ENCODE data around the gene SSB.
"Not testable (repeated sequence)": the region's sequence is repeated elsewhere in the genome, so short reads cannot be mapped to it uniquely, and the experiment has no call there.

SSB gene

DNA sequence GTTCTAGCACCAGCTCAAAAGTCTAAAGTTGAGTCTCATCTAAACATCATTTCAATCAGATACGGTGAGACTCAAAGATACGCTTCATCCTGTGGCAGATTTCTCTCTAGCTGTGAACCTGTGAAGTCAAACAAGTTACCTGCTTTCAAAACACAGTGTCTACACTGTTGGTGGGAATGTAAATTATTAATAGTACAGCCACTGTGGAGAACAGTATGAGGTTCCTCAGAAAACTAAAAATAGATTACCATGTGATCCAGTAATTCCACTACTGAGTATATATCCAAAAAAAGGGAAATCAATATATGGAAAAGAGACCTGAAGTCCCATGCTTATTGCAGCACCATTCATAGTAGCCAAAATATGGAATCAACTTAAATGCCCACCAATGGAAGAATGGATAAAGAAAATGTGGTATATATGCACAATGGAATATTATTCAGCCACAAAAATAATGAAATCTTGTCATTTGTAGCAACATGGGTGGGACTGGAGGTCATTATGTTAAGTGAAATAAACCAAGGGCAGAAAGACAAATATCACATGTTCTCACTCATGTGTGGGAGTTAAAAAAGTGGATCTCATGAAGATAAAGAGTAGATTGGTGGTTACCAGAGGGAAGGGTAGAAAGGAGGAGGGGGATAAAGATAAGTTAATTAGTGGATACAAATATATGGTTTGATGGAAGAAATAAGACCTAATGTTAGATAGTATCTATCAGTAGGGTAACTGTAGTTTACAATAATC lies 40.2 kb downstream of the SSB start:
- no peak for DNase-seq

DNA sequence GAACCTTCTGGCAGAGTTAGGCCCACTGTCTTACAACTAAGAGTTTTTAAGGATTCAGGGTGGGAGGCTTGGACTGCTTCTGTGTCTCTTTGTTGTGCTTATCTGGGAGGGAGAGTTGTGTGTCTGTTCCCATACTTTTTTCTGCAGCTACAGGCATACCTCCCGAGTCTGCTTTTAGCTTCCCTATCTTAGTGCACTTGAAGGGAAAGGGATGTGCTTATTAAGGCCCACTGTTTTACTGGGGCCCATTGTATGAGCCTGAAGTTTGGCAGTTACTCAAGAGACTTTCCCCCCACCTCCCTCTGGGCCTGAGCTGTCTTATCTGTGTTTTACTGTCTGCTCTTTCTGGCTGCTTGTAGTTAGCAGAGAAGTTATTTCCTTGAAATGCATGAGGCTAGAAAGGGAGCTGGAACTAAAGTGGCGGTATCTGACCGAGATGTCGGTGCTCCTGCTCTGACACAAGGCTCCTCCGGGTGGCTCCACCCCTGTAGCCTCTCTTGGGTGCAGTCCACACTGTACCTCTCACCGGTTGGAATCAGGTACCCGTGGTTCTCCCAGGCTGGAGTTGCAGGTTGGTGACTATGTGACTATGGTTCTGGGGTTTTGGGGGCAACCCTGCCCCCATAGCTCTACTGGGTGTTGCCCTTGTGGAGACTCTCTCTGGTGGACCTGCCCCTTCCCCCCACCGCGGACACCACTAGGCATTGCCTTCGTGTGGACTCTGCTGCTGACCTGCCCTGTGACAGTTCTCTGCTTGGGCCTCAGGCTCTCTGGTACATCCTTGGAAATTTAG lies 41.5 kb downstream of the SSB start:
- no peak for DNase-seq

DNA sequence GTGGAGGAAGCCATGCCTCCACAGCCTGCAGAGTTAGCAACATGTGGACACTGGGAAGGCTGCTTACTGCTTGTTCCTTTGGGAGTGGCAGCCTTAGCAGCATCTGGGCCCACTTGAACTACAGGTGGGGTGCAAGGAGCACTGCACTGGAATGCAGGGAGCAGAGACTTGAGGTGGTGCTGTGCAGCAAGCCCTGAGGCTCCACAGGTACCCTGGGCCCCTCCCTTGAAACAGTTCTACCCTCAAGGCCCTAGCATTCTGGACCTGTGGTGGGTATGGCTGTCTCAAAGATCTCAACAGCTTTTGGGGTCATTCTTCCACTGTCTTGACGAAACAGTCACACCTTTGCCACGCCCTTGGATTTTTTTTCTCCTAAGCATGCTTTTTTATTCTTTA lies 42.1 kb downstream of the SSB start:
- DNase-seq = no peak

DNA sequence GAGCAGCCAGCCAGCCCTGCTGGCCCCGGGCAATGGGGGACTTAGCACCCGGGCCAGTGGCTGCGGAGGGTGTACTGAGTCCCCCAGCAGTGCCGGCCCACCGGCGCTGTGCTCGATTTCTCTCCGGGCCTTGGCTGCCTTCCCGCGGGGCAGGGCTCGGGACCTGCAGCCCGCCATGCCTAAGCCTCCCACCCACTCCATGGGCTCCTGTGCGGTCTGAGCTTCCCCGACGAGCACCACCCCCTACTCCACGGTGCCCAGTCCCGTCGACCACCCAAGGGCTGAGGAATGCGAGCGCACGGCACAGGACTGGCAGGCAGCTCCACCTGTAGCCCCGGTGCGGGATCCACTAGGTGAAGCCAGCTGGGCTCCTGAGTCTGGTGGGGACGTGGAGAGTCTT lies 43.0 kb downstream of the SSB start:
- not testable (repeated sequence) for DNase-seq

DNA sequence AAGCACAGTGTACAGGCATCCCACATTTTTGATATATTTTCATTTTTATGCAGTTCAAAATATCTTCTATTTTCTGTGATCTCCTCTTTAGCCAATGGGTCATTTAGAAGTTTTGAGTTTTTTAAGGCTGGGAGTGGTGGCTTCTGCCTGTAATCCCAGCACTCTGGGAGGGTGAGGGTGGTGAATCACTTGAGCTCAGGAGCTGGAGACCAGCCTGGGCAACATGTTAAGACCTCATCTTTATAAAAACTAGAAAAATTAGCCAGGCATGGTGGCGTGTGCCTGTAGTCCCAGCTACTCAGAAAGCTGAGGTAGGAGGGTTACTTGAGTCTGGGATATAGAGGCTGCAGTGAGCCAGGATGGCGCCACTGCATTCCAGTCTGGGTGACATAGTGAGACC lies 46.3 kb downstream of the SSB start:
- DNase-seq = no peak

DNA sequence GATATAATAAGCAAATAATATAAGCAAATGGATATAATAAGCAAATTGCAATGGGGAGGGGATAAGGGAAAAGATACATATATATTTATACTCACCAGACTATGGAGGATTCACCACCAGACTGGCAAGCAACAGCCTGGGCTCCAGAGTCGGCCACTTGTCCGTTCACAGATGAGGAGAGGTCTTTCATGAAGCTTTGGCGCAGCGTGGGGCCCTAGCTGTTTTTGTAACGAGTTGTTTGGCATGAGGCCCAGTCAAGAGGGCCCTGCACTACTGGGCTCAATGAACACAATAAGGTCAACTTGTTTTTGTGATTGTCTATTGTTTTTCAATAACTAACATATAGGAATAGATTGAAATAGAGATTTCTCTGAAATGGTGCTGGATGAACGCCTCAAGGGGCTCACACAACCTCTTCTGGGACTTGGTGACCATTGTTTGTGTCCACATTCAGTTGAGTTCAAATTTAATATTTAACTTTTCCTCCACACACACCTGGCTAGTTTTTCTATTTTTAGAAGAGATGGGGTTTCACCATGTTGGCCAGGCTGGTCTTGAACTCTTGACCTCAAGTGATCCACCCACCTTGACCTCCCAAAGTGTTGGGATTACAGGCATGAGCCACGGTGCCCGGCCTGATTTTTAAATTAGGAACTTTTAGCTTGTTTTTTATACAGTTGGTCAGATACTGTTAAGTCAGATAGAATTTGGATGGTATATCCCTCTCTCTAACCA lies 50.5 kb downstream of the SSB start:
- DNase-seq = not testable (repeated sequence)

DNA sequence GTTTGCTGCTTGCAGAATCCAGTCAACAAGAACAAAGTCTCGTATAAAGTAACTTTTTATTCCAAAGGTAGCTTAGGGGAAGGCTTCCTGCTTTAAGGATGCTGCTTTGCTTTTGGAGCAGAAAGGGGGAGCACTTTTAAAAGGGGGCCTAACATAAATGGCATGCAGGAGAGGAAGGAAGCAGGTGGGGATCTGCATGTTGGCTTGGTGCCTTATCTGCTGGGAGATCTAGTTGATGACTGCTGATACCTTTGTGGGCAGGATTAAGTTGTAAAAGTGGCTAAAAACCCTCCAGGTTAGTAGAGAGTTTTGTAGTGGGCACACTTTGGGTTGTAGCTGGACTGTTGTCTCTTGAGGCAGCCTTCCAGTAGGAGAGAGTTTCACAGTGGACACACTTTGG lies 51.0 kb downstream of the SSB start:
- no peak for DNase-seq

DNA sequence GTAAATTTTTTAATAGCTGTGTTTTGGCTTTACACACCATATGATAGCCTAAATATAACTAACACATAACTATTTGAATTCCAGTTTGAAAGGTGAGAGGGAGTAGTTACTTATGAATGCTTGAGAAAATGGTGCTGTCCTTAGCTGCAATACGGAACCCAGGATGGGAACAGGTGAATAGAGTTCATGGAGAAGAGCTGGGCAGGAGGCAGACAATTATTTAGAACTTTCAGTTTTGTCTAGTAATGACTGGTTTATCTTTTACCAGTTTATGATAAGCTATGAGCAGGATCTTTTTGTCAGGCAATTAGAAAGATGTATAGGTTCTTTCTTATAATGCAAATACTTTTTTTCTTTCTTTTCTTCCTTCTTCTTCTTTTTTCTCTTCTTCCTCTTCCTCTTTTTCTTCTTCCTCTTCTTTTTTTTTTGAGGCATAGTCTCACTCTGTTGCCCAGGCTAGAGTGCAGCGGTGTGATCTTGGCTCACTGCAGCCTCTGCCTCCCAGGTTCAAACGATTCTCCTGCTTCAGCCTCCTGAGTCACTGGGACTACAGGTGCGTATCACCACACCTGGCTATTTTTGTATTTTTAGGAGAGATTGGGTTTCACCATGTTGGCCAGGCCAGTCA lies 54.5 kb downstream of the SSB start:
- no peak for DNase-seq

DNA sequence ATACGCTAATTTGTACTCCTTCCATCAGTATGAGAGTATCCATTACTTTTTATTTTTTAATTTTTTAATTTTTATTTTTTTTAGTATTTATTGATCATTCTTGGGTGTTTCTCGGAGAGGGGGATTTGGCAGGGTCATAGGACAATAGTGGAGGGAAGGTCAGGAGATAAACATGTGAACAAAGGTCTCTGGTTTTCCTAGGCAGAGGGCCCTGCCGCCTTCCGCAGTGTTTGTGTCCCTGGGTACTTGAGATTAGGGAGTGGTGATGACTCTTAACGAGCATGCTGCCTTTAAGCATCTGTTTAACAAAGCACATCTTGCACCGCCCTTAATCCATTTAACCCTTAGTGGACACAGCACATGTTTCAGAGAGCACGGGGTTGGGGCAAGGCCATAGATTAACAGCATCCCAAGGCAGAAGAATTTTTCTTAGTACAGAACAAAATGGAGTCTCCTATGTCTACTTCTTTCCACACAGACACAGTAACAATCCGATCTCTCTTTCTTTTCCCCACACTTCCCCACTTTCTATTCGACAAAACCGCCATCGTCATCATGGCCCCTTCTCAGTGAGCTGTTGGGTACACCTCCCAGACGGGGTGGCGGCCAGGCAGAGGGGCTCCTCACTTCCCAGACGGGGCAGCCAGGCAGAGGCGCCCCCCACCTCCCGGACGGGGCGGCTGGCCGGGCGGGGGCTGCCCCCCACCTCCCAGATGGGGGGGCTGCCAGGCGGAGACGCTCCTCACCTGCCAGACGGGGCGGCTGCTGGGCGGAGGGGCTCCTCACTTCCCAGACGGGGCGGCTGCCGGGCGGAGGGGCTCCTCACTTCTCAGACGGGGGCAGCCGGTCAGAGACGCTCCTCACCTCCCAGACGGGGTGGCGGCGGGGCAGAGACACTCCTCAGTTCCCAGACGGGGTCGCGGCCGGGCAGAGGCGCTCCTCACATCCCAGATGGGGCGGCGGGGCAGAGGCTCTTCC lies 56.9 kb downstream of the SSB start:
- not testable (repeated sequence) for DNase-seq

DNA sequence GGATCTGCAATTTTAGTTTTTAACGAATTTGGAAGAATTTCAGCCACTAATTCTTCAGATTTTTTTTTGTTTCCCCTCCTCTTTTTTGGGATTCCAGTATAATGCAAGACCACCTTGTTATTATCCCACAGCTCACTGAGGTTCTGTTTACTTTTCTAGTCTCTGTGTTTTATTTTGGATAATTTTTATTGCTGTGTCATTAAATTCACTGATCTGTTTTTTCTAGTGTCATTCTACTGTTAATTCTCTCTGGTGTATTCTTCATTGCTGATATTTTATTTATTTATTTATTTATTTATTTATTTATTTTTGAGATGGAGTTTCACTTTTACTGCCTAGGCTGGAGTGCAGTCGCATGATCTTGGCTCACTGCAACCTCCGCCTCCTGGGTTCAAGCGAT lies 60.8 kb downstream of the SSB start:
- no peak for DNase-seq

DNA sequence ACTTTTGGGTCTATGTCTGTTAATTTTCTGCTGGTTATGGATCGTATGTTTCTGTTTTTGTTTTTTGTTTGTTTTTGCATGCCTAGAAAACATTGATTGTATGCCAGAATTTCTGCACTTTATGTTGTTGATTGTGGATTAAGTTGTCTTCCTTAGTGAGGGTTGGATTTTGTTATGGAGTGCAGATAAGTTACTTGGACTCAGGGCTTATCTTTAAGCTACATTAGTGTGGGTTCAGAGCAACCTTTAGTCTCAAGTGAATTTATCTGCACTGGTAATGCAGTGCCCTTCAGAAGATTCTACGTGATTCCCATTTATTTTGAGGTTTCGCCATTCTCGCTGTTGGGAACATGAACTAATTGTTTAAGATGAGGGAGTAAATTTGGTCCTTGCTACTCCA lies 61.5 kb downstream of the SSB start:
- no peak for DNase-seq
